HFF-Myc (cell line): ENCODE measurements around the gene MTR.

ENCODE experiments used
- DNase-seq: peaks from one replicate; pipeline ENCODE4 v3.0.0-alpha.2; 2011; ENCODE audit warnings: low read depth; ENCODE audit errors: extremely low read depth
- H3K4me3 ChIP-seq: replicated peaks from 2 replicates; pipeline ENCODE4 v1.5.1; 2011; ENCODE audit warnings: low read depth, mild to moderate bottlenecking, control low read depth, low read length
- TF ChIP-seq, protein P1 (sequence below): IDR thresholded peaks from 2 replicates; pipeline ENCODE4 v1.5.1; 2012; ENCODE audit warnings: mild to moderate bottlenecking, low read depth, low read length, control low read depth; ENCODE audit errors: missing control alignments

MTR gene

DNA sequence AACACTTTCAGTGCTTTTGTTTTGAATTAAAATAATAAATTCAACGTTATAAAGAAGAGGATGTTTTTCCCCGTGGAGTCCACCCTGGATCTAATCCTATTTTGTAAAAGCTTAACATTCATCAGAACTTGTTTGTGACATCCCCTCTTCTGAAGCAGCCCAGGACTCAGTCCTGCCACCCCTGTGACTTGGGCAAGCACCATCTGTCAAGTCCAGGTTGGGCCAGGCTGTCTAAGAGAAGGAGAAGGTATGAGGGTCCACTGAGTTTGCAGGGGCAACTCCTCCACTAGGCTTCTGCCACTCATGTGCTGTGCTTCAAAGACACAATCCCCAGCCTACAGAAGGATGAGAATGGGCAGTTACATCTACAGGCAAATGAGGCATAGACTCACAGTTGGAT is 149.5 kb downstream of the MTR start:
- no peak for DNase-seq
- TF ChIP-seq, protein P1, sequence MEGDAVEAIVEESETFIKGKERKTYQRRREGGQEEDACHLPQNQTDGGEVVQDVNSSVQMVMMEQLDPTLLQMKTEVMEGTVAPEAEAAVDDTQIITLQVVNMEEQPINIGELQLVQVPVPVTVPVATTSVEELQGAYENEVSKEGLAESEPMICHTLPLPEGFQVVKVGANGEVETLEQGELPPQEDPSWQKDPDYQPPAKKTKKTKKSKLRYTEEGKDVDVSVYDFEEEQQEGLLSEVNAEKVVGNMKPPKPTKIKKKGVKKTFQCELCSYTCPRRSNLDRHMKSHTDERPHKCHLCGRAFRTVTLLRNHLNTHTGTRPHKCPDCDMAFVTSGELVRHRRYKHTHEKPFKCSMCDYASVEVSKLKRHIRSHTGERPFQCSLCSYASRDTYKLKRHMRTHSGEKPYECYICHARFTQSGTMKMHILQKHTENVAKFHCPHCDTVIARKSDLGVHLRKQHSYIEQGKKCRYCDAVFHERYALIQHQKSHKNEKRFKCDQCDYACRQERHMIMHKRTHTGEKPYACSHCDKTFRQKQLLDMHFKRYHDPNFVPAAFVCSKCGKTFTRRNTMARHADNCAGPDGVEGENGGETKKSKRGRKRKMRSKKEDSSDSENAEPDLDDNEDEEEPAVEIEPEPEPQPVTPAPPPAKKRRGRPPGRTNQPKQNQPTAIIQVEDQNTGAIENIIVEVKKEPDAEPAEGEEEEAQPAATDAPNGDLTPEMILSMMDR, result no peak
- H3K4me3 ChIP-seq, result no peak overlapping the region

DNA sequence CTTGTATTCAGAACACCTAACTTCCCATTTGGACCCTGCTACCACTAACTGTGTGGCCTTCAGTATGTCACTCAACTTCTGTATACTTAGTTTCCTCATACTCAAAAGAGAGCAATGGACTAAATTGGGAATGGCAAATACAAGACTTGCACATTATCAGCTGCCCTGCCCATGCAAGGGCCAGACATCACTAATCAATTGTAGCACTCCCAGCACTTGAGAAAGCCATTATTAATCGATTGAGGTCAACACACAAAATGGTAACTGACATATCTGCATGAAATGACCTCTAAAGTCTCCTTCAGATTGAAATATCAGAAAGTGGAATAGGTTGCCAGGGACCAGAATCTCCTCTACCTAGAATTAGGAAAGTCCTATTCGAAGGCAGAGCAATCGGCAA is 149.9 kb downstream of the MTR start:
- TF ChIP-seq, protein P1, result no peak
- H3K4me3 ChIP-seq, result no peak overlapping the region
- no peak for DNase-seq

DNA sequence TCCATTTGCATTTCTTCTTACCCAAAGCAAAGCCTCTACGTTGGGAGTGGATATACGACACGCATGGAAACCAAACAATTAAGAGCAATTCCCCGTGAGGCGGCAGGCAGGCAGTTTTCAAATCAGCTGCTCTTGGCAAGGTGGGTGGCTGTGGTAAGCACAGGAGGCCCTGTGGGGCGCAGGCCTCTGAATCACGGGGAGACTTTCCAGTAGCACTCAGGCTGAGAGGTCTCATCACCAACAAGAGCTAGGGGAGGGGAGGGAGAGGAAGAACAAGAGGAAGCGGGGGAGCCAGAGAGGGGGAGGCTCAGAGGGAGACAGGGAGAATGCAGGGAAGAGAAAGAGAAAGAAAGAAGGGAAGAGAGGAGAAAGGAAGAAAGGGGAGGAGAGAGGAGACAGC is 152.7 kb downstream of the MTR start:
- DNase-seq, result no peak
- no peak overlapping the region for H3K4me3 ChIP-seq
- TF ChIP-seq, protein P1, result no peak

DNA sequence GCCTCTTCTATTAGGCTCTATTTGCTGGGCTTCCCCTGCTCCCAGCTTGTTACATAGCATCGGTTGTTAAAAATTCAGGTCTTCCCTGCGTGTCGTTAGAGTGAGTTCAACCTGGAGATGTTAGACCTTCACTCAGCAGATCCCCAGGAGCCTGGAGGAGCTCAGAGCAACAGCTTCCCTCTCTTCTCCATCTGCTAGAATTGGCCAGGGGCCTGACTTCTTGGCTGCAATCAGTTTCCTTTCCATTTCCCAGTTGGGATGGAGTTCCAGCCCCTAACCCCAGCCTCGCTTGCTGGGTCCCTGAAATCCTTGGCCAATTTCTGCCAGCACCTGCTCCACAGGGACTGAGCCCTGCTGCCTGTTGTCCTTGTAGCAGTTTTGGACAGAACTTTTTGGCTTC is 153.3 kb downstream of the MTR start:
- H3K4me3 ChIP-seq, result no peak overlapping the region
- TF ChIP-seq, protein P1, result no peak
- no peak for DNase-seq

DNA sequence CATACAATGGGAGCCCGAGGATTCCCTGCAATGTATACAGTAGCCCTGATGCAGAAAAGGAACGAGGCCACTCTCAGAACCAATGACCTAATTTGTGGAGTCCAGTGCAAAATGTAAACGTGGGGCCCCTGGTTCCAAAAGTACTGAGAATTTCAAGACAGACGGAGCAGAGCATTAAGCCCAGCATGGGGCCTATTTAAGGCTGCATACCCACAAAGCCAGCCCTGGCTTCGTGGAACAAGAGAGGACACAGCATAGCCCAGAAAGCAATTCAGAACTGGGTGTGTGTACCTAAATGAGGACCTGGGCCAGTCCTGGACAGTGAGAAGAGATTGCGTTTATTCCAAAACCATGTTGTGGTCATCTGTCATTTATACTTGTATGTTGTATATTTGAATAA is 153.9 kb downstream of the MTR start:
- DNase-seq, result no peak
- TF ChIP-seq, protein P1, result no peak
- no peak overlapping the region for H3K4me3 ChIP-seq

DNA sequence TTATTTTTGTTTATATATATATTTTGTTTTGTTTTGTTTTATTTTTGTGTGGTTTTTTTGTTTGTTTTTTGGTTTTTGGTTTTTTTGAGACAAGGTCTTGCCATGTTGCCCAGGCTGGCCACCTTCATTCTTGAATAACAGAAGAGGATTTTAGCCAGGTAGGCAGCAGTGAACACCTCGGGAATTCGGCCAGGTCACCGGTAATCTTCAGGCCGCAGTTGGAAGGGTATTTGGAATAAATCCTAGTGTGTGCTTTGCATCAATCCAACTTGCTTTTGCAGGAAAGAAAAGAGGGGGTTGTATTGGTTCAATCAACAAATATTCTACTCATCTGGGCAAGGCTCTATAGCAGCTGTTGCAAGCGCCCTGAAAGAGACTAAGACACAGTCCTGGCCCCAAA is 155.3 kb downstream of the MTR start:
- TF ChIP-seq, protein P1, result no peak
- DNase-seq, result no peak
- H3K4me3 ChIP-seq, result no peak overlapping the region

DNA sequence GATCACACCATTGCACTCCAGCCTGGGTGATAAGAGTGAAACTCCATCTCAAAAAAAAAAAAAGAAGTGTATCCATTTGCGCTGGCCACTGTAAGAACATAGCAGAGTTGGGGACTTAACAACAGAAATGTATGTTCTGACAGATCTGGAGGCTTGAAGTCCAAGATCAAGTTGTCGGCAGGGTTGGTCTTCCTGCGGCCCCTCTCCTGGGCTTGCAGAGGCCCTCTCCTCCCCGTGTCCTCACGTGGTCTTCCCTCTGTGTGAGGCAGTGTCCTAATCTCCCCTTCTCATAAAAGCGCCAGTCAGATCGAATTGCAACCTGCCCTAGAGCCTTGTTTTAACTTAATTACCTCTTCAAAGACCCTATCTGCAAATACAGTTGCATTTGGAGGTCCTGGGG is 156.6 kb downstream of the MTR start:
- DNase-seq, result no peak
- no peak overlapping the region for H3K4me3 ChIP-seq

More for the DNA sequence above, 156.6 kb downstream of the MTR start:
- TF ChIP-seq, protein P1, result no peak
